Liver (tissue), 2 donors: ENCODE measurements around the gene TNFSF4.

Experiments used
- TF ChIP-seq, protein P1 (sequence below): fragments of 150-350 bp; IDR thresholded peaks from 2 replicates; pipeline ENCODE4 v1.5.1; 2017; ENCODE audit warnings: improper control_type of control experiment, low read depth, low read length; ENCODE audit not compliant: missing input control
- TF ChIP-seq, protein P2 (sequence below): IDR thresholded peaks from 2 replicates; pipeline ENCODE4 v1.6.1; 2016; ENCODE audit warnings: antibody characterized with exemption, mild to moderate bottlenecking
- TF ChIP-seq, protein P3 (sequence below): IDR thresholded peaks from 2 replicates; pipeline ENCODE4 v1.6.1; 2016; ENCODE audit warnings: antibody characterized with exemption
- donor health status: healthy.

DNA sequence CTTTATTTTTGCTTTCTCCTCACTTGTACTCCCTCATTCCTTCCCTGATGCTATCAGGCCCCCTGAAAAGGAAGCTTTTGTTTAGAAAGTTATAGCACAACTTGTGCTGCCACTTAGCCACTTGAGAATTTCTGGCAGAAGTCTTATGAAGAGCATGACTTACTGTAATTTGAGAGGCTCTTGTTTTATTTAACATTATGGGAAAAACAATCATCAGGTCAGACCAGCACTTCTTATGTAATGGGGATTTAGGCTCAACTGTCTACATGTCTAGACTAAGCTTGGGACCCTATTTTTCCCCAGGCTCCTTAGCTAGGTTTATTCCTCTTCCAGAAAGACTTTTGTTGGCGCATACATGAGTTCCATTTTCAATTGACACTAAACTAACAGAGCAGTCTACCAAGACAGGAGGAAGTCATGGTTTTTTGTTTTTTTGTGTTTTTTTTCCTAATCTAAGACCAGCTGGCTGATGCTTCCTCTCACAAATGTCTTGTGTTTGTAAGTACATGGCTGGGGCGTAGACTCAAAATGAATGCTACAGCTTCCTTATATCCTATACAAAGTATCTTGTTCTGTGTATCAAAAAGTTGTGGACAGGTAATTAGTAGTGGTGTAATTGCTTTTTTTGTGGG is 31.5 kb downstream of the TNFSF4 start:
- TF ChIP-seq, protein P1, sequence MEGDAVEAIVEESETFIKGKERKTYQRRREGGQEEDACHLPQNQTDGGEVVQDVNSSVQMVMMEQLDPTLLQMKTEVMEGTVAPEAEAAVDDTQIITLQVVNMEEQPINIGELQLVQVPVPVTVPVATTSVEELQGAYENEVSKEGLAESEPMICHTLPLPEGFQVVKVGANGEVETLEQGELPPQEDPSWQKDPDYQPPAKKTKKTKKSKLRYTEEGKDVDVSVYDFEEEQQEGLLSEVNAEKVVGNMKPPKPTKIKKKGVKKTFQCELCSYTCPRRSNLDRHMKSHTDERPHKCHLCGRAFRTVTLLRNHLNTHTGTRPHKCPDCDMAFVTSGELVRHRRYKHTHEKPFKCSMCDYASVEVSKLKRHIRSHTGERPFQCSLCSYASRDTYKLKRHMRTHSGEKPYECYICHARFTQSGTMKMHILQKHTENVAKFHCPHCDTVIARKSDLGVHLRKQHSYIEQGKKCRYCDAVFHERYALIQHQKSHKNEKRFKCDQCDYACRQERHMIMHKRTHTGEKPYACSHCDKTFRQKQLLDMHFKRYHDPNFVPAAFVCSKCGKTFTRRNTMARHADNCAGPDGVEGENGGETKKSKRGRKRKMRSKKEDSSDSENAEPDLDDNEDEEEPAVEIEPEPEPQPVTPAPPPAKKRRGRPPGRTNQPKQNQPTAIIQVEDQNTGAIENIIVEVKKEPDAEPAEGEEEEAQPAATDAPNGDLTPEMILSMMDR = no peak
- TF ChIP-seq, protein P2, sequence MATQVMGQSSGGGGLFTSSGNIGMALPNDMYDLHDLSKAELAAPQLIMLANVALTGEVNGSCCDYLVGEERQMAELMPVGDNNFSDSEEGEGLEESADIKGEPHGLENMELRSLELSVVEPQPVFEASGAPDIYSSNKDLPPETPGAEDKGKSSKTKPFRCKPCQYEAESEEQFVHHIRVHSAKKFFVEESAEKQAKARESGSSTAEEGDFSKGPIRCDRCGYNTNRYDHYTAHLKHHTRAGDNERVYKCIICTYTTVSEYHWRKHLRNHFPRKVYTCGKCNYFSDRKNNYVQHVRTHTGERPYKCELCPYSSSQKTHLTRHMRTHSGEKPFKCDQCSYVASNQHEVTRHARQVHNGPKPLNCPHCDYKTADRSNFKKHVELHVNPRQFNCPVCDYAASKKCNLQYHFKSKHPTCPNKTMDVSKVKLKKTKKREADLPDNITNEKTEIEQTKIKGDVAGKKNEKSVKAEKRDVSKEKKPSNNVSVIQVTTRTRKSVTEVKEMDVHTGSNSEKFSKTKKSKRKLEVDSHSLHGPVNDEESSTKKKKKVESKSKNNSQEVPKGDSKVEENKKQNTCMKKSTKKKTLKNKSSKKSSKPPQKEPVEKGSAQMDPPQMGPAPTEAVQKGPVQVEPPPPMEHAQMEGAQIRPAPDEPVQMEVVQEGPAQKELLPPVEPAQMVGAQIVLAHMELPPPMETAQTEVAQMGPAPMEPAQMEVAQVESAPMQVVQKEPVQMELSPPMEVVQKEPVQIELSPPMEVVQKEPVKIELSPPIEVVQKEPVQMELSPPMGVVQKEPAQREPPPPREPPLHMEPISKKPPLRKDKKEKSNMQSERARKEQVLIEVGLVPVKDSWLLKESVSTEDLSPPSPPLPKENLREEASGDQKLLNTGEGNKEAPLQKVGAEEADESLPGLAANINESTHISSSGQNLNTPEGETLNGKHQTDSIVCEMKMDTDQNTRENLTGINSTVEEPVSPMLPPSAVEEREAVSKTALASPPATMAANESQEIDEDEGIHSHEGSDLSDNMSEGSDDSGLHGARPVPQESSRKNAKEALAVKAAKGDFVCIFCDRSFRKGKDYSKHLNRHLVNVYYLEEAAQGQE = no peak
- TF ChIP-seq, protein P3, sequence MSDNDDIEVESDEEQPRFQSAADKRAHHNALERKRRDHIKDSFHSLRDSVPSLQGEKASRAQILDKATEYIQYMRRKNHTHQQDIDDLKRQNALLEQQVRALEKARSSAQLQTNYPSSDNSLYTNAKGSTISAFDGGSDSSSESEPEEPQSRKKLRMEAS = no peak
